ENCODE measurements around the gene NUDC.
"Not testable (repeated sequence)": the region's sequence is repeated elsewhere in the genome, so short reads cannot be mapped to it uniquely, and the experiment has no call there.

The NUDC gene

DNA sequence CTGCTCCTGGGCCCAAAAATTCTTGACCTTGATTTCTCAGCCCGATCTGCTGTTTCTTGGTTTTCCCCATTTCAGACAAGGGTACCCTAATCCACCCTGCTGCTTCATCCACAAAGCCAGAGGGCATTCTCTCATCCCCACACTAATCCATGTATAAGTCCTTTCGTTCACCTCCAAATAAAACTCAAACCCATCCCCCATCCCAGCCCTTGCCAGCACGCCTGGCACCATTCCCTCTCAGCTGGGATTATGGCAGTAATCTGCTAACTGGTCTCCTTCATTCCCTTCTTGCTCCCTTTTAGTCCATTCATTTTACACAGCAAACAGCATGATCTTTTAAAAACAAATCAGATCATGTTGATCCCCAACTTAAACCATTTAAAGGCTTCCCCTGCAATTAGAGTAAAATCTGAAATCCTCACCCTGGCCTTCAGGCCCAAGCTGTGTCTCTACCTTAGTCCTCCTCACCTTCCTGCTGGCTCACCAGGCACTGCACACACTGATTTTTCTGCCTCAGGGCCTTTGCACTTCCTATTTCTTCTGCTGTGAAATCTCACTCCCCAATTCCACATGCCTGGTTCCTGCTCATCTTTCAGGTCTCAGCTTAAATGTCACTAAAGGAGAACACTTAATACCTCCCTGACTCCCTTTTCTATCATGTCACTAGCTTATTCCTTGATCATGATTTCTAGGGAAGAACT lies 59.8 kb downstream of the NUDC start:
- in situ Hi-C loops (cut with MboI; ENCODE audit: low sequenced_read_pairs): no loop called here

GRCh38 chr1:26983863-26984262 lies 62.3 kb downstream of the NUDC start:
- in situ Hi-C loops (cut with MboI; ENCODE audit: low sequenced_read_pairs): no loop called here

- in situ Hi-C loops (cut with MboI; ENCODE audit: low sequenced_read_pairs): no loop called here
Observed at GRCh38 chr1:26984291-26984690, 62.7 kb downstream of the NUDC start.

DNA sequence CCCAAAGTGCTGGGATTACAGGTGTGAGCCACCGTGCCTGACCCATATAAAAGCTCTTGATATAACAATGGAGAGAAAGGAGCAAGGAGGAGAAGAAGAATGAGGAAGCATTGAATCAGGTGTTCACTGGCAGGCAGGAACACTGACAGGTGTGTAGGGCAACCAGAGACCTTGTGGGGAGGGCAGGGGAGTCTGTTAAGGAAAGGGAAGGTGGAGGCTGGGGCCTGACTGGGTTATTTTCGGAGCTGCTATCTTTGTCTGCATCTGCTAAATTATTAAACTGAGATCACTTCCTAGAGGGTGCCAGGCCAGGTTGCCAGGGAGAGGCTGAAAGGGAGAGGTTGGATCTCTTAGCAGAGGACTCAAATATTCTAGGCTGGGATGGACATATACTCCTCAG lies 65.1 kb downstream of the NUDC start:
- in situ Hi-C loops (cut with MboI; ENCODE audit: low sequenced_read_pairs): no loop called here

- in situ Hi-C loops (cut with MboI; ENCODE audit: low sequenced_read_pairs): not testable (repeated sequence)
Observed at GRCh38 chr1:26989403-26990109, 68.0 kb downstream of the NUDC start.

- in situ Hi-C loops (cut with MboI; ENCODE audit: low sequenced_read_pairs): no loop called here
Observed at GRCh38 chr1:26991310-26992116, 70.0 kb downstream of the NUDC start.

- in situ Hi-C loops (cut with MboI; ENCODE audit: low sequenced_read_pairs): no loop called here
Observed at GRCh38 chr1:26993237-26994019, 71.9 kb downstream of the NUDC start, which contains the start of gene TRNP1. Gene TRNP1 (plus strand): TSS chr1:26993692. CDS start chr1:26993787, 95 bp downstream.

GRCh38 chr1:26994020-26994786 lies 72.7 kb downstream of the NUDC start:
- in situ Hi-C loops (cut with MboI; ENCODE audit: low sequenced_read_pairs): no loop called here

DNA sequence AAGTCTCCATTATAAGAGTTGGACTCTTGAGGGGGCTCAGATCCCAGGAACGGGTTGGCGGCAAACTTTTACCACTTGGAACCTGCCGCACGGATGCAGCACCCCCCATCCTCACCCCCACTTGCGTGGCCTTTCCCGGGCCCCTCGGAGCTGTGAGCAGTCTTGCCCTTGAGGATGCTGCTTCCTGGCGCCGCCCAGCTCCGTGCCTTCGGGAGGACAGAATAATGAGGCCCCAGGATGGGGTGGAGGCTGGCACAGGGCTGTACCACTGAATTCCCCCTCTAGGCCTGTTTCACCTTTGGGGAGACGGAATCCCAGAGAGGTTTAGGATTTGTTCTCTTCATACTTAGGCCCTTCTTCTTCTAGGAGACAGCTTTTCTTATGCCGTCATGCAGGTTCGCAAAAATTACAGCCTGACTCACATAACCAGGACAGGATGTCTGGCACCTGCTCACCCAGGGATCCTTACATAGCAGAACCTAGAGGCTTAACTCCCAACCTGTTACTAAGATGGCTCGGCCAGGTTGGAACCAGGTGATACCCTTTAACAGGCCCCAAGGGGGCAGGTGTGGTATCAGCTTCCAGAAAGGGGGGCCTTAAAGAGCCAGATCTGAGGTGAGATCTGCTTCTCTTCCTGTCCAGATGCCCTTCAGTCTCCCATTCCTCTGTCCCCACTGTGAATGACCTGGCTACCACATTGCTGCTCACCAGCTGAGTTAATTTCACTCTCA lies 73.4 kb downstream of the NUDC start:
- in situ Hi-C loops (cut with MboI; ENCODE audit: low sequenced_read_pairs): loop anchor here (5.0 kb wide), 1 partner anchor 102 kb away; no protein-coding TSS in a partner anchor

DNA sequence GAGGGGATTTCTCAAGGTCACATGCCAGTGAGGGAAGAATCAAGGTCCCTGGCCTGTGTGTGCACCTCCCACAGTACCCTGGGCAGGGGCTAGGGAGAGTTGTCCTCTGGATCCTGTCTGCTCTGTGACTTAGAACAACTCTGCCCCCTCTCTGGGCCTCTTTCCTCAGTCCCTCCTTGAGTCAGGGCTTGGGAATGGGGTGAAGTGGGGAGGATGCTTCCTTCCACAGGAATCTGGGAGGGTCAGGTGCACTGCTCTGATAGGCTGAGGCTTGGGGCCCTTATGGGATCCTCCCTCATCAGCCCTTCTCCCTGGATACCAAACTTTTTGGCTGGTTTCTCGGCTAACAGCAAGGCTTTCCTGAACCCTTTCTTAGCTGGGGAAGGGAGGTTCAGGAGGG lies 74.5 kb downstream of the NUDC start:
- in situ Hi-C loops (cut with MboI; ENCODE audit: low sequenced_read_pairs): loop anchor here (5.0 kb wide), 1 partner anchor 101 kb away; no protein-coding TSS in a partner anchor
